Inferior parietal cortex (tissue), 1 donor: ENCODE measurements around the gene SLC39A2.
A peak's percentile ranks its signal among the peaks of the same experiment; 100 is the strongest.
"Not testable (repeated sequence)": the region's sequence is repeated elsewhere in the genome, so short reads cannot be mapped to it uniquely, and the experiment has no call there.

ENCODE experiments used
- DNase-seq: peaks from one replicate; pipeline ENCODE4 v3.0.0-alpha.2; 2016; ENCODE audit errors: extremely low spot score

Gene SLC39A2, protein sequence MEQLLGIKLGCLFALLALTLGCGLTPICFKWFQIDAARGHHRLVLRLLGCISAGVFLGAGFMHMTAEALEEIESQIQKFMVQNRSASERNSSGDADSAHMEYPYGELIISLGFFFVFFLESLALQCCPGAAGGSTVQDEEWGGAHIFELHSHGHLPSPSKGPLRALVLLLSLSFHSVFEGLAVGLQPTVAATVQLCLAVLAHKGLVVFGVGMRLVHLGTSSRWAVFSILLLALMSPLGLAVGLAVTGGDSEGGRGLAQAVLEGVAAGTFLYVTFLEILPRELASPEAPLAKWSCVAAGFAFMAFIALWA

DNA sequence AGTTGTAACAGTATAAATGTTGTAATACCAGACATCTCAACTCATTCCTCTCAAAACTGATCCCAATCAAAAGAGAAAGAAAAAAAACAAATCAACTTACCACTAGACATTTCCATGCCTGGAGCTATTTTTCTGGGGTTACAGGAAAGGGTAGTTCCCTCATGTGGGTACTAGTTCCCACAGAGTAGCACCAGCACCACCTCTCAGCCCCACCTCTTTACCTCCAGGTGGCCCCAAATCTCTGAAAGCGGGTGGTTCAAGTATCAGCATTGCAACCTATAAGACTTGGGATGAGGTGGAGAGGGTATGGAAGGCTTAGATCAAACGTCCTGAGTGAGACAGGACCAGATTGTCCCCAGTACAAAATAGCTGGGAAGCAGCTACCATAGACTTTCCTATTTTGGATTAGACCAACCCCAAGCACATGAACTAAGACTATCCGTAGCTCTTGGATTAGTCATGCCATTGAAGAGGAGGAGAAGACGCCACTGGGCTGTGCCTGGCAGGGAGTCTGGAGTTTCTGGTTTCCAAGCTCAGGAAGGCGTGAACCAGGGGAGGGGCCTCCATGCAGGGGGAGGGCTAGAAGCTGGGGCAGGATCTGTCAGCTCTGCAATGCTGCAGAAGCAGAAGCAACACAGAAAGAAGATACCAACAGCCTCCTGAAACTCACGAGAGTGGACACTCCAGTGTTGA lies at the start of gene SLC39A2:
SLC39A2 (plus strand) TSS at position 620 of the 693 bp plus-strand sequence. CDS start 154 bp downstream, outside the sequence.
- no peak for DNase-seq

DNA sequence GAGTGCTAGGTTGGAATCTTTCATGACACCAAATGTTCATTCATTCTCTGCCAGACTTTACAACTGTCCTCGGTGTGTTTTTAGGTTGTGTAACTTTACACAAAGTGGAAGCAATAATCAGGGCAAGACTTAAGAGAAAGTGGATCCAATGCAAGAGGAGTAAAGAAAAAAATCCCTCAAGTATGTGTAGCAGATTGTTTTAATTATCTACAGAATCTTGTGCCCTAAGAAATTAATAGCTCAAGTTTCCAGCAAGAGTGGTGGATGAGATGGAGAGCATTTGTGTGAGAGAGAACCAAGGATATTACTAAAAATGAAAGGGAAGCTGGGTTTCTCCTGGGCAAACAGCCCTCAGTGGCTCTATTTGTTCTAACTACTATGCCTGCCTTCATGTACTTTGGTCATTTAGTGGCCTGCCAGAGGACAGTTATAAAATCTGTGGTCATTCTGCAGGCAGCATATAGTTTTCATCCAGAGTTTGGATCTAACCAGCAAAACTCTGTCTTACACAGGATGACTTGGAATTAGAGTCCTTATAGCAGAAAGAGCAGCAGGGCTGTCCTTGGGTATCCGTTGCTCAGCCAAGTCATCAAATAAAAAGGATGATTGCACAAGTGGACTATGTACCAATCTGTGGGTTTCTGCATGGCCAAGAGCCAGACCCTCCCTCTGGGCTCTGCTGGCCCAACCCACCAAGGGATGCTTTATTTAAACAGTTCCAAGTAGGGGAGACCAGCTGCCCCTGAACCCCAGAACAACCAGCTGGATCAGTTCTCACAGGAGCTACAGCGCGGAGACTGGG lies 44.2 kb upstream of the SLC39A2 start, which contains the start of gene RNASE2:
RNASE2 (plus strand) TSS at position 752 of the 802 bp plus-strand sequence. CDS start 285 bp downstream, outside the sequence.
- not testable (repeated sequence) for DNase-seq

GRCh38 chr14:20955538-20955873 lies 43.6 kb upstream of the SLC39A2 start:
- not testable (repeated sequence) for DNase-seq

DNA sequence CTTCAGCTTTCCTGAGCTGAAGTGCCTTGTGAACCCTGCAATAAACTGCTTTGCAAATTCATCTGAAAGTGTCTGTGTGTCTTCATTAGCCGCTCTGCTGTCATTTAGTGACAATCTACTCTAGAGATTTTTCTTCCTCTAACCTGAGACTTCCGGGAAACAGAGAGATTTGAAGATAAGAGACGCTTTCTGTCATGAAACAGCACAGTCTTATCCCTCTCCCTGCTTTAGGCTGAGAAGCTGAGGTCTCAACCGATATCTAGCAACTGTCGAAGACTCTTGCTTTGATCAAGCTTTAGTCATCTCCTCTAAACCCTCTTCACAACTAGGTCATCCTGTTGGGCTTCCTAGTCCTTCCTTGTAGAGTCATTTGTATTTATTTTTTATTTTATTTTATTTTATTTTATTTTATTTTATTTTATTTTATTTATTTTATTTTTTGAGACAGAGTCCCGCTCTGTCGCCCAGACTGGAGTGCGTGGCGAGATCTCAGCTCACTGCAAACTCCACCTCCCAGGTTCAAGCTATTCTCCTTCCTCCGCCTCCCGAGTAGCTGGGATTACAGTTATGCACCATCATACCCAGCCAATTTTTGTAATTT lies 42.6 kb upstream of the SLC39A2 start:
- no peak for DNase-seq

- DNase-seq = not testable (repeated sequence)
Measured at GRCh38 chr14:20958946-20959345, 40.1 kb upstream of the SLC39A2 start.

- no peak for DNase-seq
Measured at GRCh38 chr14:20969336-20969735, 29.8 kb upstream of the SLC39A2 start.

GRCh38 chr14:20970647-20970982 lies 28.5 kb upstream of the SLC39A2 start:
- no peak for DNase-seq

- DNase-seq = peak; percentile 81
Measured at GRCh38 chr14:20970983-20971704, 27.9 kb upstream of the SLC39A2 start.

- no peak for DNase-seq
Measured at GRCh38 chr14:20971705-20972021, 27.4 kb upstream of the SLC39A2 start.

GRCh38 chr14:20973501-20973900 lies 25.6 kb upstream of the SLC39A2 start:
- no peak for DNase-seq

GRCh38 chr14:20976291-20976690 lies 22.8 kb upstream of the SLC39A2 start:
- no peak for DNase-seq

DNA sequence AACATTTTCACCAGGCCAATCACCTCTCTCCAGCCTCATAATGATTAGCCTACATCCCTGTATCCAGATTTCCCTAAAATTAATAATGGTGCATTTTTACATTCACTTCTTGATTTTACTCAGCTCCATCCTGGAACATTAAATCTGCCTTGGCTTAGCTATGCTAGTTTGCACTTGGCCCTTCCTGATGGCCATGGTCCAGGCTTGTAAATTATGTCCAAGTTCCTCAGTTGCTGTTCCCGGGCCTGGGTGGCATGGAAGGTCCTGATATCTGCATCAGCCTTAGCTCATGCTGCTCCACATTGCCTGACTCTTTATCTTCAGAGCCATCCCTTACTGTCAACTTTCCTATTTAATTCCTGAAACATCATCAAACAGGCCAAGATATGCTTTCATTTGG lies 20.4 kb upstream of the SLC39A2 start:
- DNase-seq = no peak

DNA sequence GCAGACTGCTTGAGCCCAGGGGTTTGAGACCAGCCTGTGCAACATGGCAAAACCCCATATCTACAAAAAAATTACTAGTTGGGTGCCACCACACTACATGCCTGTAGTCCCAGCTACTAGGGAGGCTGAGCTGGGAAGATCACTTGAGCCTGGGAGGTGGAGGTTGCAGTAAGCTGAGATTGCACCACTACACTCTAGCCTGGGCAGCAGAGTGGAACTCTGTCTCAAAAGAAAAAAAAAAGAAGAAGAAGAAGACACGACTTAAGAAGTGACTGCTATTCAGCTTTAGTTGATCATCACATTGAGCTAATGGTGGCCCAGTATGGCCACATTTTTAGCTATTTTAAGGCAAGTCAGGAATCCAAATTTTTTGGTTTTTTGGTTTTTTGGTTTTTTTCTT lies 18.2 kb upstream of the SLC39A2 start:
- DNase-seq = no peak

- no peak for DNase-seq
Measured at GRCh38 chr14:20982646-20983369, 16.3 kb upstream of the SLC39A2 start.

DNA sequence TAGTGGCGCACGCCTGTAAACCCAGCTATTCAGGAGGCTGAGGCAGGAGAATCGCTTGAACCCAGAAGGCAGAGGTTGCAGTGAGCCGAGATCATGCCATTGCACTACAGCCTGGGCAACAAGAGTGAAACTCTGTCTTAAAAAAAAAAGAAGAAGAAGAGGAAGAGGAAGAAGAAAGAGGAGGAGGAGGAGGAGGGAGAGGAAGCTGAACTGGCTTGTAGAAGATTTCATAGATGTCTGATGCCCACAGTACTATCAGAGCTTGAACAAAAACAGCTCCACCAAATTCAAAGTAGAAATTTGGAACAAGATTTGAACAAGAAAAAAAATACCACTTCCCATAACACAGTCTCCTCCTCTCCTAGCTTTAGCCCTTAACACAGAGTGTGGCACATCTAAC lies 13.4 kb upstream of the SLC39A2 start:
- not testable (repeated sequence) for DNase-seq

DNA sequence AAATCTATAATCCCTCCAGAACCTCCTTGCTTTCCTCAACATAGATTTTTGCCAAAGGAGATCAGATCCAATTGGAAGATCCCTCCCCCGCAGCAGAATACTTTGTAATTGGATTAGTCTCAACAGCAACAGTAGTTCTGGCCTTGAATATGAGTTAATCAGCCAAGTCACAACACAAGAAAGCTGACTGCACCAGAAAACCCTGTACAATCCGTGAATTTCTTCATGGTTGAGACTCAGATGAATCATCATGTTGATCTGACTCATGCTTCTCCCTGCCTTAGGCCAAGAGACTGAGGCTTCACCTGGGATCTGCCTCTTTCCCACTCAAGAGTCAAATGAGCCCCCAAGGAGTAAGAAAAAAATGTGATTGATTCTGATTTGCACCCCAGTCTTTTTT lies 12.3 kb upstream of the SLC39A2 start:
- DNase-seq = peak; percentile 22

GRCh38 chr14:20988717-20989470 lies 10.2 kb upstream of the SLC39A2 start:
- DNase-seq = no peak

DNA sequence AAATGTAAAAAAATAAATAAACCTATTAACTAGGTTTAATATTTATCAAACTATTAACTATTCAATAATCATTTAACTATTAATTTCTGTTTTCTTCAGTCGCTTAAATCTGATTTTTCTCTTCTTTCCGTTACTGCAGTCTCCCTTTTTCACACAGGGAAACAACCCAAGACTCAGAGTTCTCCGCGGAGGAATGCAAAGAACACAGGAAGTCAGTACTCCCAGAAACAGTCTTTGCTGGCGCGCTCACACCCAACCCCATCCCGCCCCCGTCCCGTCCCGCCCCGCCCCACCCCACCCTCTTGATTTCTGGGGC lies 9.7 kb upstream of the SLC39A2 start:
- no peak for DNase-seq

DNA sequence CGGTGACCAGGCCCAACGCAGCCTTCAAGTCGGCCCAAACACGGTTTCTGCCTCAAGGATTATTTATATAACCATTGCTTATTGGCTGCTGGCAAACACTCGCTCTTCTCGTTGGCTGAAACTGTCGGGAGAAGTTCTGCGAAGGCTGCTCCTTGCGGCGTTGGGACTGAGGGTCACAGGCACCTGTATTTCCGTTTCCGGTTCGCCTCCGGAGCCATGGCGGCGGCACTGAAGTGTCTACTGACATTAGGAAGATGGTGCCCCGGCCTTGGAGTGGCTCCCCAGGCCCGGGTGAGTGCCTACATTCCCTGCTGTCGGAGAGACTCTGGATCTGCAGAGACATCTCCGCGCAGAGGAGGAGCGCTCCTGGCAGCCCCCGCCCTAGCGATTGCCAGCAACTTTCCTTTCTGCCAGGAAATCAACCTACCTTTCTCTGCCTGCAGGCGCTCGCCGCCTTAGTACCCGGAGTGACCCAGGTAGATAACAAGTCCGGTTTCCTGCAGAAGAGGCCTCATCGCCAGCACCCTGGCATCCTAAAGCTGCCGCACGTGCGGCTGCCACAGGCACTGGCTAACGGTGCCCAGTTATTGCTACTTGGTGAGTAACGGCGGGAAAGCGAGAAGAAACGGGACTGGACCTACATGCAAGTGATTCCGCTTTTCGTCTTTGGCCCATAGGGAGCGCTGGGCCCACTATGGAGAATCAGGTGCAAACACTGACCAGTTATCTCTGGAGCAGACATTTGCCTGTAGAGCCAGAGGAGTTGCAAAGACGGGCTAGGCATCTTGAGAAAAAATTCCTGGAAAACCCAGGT lies 9.1 kb upstream of the SLC39A2 start, which contains the start of gene METTL17:
METTL17 (plus strand) TSS at position 194 of the 814 bp plus-strand sequence; CDS start at position 217, 23 bp downstream.
- peak; percentile 95 for DNase-seq
